Body of pancreas (tissue), 4 donors: ENCODE data around the gene CRY1.

Experiments
- CTCF ChIP-seq, 7 experiments: fragments of 450-650 bp in 4 of 7; fragments of 200-600 bp in 3 of 7; sonication (generic) in 3 of 7; IDR thresholded peaks; one replicate each; pipeline ENCODE4 v1.5.1; 2016 to 2019; ENCODE audit warnings: antibody characterized with exemption in 7 of 7
- POLR2A ChIP-seq, 3 donors: fragments of 450-650 bp; IDR thresholded peaks; one replicate each; pipeline ENCODE4 v1.6.1; 2016; ENCODE audit warnings: antibody characterized with exemption in 3 of 3, mild to moderate bottlenecking in 2 of 3

GRCh38 chr12:107011519-107011918 is 81.8 kb downstream of the CRY1 start:
- no peak for TF ChIP-seq POLR2A (IDR thresholded peaks at IDR 0.05)
- TF ChIP-seq CTCF (IDR thresholded peaks at IDR 0.05), result no peak
